Ecto neural progenitor cell (in vitro differentiated cells): ENCODE measurements around the gene LINGO4.
A peak's percentile ranks its signal among the peaks of the same experiment; 100 is the strongest.
"Not testable (repeated sequence)": the region's sequence is repeated elsewhere in the genome, so short reads cannot be mapped to it uniquely, and the experiment has no call there.

Experiments
- DNase-seq: peaks from one replicate; pipeline ENCODE4 v3.0.0-alpha.2; 2018; ENCODE audit warnings: low spot score

Gene LINGO4

DNA sequence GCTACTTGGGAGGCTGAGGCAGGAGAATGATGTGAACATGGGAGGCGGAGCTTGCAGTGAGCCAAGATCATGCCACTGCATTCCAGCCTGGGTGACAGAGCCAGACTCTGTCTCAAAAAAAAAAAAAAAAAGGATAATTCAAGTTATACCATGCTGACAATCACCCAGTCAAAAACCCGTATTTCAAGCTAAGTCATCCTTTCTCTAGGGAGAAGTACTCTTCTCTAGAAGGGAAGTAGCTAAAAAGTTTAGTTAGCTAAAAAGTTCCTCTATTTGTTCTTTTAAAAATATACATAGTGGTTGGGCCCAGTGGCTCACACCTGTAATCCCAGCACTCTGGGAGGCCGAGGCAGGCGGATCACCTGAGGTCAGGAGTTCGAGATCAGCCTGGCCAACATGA, 24.5 kb downstream of the LINGO4 start:
- not testable (repeated sequence) for DNase-seq

DNA sequence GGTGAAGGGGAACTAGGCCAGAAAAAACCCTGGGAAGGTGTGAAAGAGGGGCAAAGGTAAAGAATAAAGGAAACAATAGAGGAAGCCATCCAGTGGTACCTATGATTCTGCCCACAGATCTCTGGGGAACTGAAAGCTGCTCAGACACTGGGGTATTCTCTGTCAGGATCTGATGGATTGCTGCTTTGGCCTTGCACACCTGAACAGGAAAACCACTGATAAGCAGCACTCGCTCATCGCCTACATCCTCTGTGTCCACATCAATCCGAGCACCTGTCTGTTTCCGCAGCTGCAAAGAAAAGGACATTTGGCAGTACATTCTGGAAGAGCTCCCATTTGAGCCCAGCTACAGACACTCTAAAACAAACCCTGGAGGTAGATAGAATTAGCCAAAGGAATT, 25.4 kb downstream of the LINGO4 start:
- DNase-seq: no peak

DNA sequence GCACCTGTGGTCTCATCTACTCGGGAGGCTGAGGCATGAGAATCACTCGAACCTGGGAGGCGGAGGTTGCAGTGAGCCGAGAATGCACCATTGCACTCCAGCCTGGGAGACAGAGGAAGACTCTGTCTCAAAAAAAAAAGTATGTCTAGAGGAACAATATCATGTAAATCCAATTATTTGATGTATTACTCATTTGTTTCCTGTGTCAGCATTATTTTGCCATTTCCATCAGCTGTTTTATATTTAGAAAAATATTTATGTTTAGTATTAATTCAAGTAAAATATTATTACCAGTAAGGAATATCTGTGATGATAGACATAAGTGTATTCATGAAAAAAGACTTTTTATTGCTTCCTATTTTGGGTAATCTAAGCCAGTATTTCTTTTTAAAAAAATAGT, 27.9 kb downstream of the LINGO4 start:
- DNase-seq: no peak

DNA sequence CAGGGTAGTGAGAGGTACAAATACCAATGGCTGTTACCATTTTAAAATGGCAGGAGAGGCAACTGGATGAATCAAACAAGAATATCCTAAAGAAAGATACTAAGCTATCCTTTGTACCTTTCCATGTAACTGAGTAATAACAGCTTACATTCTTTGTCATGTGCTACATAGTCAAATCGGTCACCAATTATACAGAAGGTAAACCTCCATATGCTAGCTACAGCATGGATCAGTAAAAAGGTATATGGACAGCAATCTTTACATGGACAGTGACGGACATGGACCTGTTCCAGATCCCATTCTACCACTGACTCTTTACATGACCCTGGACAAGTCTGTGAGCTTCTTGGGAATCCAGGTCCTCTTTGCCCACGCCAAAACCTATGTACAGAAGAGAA, 28.6 kb downstream of the LINGO4 start:
- no peak for DNase-seq

DNA sequence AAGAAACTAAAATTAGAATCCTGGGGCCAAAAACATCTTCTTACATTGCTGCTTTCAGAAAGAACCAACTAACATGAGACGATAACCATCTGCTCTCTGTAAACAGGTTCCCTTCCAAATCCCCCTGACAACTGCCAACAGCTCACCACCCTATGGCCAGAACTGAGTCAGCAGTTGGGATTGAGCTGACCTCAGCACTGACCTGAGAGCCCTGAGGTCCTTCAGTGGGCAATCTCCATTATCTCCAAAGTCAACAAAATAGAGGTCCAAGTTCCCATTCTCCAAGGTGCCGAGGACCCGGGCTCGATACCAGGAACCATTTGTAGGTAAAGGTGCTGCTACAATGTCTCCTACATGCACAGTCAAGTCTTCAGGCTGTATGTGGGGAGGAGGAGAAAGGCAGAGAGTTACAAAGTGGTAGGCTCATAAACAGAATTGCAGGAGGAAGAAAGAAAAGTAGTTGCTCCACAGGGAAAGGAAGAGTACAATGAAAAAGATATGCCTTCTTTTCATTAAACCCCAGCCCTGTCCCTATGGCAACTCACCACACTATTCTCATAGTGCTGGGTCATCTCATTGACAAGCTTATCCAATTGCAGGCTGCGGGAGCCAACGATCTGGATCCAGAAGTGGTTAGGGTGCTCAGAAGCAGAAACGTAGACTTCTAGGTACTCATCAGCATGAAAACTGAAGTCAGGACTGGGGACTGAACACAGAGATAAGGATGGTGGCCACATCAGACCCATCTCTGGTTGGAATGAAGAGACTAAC, 29.1 kb downstream of the LINGO4 start:
- no peak for DNase-seq

DNA sequence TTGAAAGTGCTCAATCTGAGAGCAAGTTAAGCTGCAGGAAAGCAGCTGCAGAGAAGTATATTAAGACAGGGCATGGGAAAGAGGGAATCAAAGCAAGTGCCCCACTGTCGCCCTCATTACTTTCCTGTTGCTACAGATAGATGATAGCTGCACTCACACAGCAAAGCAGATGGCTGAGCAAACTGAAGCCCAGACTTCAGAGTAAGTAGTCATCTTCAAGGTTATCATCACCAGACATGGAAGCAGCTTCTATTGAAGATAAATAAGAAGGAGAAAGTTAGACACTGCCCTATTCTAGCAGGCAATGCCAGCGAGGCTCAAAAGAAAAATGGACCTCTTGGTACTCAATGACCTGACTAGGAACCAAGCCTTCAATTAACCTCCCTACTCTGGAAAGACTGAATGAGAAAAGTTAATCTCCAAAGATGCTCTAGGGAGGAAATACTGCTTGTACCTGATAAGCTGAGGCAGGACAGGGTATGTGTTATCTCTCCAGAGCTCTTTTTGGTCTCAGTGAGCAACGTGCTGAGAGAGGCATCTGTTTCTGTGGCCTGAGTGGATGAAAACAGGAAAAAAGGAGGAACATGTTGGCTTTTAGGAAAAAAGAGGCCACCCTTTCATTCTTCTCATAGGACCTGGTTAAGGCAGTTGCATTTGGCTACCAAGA, 30.8 kb downstream of the LINGO4 start:
- DNase-seq: no peak

DNA sequence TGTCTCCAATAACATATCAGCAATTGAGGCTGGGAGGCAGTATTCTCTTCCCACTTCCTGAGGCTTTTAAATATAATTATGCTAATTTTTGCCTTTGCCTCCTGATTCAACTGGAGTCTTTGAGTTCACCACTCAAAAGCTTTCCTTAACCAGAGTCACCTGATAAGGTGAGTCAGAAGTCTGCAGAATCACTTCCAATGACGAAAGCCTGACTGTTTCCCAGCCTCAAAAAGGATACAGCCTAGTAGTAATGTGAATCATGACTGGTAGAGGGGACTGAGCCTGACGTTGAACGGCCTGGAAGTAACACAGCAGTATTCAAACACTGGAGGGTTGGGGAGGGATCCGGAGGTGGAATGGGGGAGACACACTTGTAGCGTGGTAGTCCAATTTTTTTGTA, 31.5 kb downstream of the LINGO4 start:
- no peak for DNase-seq

DNA sequence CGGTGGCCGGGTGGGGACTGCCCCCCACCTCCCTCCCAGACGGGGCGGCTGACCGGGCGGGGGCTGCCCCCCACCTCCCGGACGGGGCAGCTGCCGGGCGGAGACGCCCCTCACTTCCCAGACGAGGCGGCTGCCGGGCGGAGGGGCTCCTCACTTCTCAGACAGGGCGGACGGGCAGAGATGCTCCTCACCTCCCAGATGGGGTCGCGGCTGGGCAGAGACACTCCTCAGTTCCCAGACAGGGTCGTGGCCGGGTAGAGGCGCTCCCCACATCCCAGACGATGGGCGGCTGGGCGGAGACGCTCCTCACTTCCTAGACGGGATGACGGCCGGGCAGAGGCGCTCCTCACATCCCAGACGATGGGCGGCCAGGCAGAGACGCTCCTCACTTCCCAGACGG, 35.9 kb downstream of the LINGO4 start:
- DNase-seq: not testable (repeated sequence)

DNA sequence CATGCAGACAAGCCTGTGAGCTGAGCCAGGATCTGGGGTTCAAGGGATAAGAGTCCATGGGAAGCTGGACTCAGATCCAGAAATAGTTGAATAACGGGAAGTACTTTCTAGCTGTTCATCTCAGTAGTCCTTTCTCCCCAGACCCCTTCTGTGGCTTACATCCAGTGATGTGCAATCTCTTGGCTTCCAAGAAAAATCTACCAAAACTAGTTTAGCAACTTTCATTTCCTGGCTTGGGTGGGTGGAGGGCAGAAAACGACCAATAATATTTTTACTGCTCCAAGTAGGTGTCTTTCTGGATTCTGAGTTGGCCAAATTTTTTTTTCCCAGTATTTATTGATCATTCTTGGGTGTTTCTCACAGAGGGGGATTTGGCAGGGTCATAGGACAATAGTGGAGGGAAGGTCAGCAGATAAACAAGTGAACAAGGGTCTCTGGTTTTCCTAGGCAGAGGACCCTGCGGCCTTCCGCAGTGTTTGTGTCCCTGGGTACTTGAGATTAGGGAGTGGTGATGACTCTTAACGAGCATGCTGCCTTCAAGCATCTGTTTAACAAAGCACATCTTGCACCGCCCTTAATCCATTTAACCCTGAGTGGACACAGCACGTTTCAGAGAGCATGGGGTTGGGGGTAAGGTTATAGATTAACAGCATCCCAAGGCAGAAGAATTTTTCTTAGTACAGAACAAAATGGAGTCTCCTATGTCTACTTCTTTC, 36.7 kb downstream of the LINGO4 start:
- DNase-seq: not testable (repeated sequence)

DNA sequence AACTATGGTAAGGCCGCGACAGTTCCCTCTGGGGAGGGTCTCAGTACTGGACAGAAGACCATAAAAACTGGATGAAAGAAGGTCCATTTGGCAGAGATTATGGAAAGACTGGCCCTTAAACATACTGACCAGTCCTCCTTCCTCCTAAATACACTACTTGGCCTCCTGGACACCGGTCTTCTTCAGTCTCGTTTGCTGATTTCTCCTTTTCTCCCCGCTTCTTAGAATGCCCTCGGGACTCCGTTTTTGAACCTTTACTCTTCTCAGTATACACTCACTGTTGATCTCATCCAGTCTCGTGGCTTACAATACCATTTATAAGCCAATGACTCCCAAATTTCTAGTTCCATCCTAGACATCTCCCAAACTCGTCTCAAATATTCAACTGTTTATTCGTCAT, 41.2 kb downstream of the LINGO4 start:
- DNase-seq: no peak

DNA sequence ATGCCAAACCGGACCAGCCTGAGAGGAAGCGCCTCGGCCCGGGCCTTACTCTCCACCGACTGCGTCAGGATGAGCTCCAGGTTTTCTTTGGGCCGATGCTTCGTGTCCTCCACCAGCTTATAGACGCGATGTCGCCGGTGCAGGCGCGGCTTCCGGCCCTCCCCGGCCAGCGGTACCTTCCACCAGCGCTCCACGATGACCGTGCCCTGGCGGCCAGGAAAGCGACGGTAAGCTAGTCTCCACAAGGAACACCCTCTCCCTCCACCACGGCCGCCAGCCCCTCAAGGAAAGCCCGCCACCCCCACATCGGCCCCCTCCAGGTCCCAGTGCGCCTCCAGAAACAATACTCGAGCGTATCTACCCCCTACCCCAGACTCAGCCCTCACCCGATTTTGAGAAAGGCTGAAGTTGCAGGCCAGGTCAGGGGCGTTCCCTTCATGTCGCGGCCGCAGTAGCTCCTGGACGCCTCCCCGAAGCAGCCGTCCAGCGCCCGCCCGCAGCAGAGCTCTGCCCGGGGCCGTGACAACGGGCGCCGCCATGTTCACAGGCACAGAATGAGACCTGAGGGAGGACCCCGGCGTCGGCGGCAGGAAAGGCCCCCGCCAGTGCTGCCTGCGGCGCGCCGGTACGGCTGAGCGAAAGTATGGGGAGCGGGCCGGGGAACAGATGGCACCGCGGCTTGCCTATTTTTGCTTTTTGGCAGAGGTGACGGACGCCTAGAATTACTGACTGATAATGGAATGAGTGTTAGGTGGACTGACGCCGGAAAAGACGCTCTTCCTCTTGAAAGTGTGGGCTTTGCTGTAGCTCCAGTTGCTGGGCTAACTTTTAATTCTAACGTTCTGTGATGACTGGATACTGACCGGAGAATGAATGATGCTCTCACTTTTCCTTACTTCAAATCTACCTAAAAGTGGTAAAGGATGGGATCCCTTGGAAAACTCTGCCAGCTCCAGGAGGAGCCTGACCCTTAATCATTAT, 42.0 kb downstream of the LINGO4 start, which contains the start of gene MRPL9:
TSS of gene MRPL9 (minus strand) at position 556 of the 981 bp plus-strand sequence. CDS start at position 539, 17 bp downstream.
- peak; percentile 89 for DNase-seq

DNA sequence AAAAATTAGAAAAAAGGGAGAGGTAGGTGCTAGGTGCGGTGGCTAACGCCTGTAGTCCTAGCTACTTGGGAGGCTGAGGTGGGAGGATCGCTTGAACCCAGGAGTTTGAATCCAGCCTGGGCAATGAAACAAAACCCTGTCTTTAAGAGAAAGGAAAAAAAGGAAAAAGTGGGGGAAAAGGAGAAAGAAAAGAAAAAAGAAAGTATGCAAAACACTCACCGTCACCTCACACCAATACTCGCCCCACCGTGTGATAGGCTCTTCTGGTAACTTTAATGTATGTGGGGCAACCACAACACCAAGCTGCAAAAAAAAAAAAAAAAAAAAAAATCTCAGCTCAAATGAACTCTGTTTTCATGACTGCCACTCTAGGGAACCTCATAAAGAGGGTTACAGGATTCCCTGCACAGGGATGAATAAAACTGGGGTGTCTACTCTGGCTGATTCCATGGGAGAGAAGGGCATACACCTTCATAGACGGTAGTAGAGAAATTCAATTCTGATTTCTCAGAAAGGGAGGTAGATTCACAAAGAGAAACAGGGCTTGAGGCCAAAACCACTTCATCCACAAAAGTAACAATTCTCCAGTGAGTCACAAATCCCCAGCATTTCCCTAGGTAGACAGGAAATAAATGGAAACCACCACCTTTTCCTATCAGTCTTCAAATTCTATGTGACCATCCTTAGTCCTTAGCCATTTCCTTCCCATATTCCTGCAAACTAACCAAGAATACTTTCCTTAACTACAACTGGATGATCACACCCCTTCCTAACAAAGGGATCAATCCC, 44.4 kb downstream of the LINGO4 start:
- DNase-seq: no peak

DNA sequence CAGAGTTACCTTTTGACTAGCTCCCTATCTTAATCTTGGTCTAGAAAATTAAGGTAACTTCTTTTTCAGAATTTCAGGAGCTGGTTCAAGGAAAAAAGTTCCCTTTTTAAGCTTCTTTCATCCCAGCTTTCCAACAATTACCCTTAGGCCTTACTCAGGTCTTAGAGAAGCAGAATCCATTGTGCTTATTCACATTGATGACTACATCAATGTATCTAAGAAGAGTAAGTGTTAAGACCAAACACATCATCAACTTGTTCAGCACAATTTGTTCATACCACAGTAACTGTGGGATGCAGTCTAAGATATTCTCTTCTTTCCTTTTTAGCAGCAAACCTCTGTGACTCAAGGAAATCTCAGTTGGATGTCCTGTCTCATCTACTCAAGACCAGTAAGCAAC, 46.0 kb downstream of the LINGO4 start:
- no peak for DNase-seq

DNA sequence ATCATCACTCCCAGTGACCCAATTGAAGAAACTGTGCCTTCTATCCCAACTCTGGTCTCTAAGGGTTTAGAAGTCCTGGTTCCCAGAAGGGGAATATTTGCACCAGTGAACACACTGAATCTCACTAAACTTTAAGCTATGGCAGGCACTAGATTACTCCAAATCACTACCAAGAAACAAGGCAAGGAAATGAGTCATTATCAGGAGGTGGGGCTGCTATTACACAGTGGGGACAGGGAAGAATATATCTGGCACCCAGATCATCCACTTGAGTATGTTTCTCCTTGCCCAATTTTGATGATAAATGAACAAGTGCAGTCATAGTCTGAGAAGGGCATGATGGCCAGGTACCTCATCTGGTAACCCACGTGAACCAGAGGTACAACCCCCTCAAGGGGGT, 48.9 kb downstream of the LINGO4 start:
- no peak for DNase-seq
